Activated CD4-positive, alpha-beta T cell treated with anti-CD3 and anti-CD28 coated beads, Interleukin-2, amount 50 U/mL, for 4 hours (primary cell): Measurements from ENCODE around the gene SLIT3.

Experiments
- DNase-seq, 2 experiments: peaks; one replicate each; pipeline ENCODE4 v3.0.0-alpha.2; 2020

The SLIT3 gene

DNA sequence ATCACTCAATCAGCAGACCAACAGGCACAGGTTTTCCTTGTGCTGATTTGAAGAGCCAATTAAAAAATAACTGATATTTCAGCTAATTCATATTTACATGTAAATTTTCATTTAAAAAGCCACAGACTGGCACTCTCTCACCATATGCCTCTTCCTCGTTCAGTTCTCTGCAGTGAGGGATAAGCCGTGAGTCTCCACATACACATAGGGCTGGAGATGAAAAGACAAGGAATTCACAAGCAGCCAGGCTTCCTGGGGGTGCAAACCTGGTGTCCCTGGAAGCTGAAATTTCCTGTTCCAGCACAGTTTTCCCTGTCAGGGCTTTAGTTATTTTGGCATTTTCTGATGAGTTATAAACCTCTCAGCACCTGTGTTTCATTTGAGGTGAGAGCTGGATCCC, 397.9 kb downstream of the SLIT3 start:
- DNase-seq, result no peak

DNA sequence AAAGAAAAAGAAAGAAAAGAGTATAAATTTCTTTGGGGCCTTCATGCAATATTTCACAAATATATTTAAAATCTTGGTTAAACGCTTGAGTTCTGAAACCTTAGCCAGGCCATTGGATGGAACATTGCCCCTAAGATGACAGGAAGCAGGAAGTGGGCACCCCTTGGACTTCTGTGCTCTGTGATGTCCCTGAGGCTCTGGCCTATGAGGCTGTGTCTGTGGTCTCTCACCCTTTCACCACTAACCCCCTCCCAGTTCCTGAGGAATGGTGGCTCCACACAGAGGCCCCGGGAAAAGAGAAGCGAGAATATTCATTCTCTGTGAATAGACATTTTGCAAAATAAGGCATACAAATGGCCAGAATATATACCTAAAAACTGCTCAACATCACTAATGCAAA, 401.3 kb downstream of the SLIT3 start:
- no peak for DNase-seq

GRCh38 chr5:168899264-168899663, 401.7 kb downstream of the SLIT3 start:
- no peak for DNase-seq

DNA sequence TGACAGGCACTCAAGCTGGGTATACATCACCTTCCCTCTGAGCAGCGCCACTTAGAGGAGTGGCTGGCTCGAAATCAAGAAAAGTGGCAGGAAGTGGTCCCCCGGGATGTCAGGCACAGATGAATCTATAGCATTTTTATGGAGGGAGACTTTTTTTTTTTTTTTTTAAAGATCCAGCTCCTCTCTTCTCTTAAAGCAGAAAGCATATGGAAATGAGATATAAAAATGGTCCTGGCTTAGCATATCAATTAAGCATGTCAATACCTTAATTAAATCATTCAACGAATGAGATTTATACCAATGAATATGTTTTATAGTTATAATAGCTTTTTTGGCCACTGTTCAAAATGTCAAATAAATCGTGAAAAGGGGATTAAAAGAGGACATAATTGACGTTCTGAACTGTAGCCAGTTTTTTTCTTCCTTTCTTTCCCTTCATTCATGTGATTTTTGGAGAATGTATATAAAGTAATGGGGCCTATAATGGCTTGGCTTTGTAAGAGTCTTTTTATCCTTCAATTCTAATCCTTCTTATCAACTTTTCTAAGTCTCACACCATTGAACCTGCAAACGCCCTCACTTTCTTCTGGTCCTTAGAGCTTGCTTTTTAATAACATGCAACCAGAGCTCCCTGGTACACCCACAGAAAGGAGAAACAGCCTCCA, 402.6 kb downstream of the SLIT3 start:
- no peak for DNase-seq

- no peak for DNase-seq
Observed at GRCh38 chr5:168897387-168898122, 403.4 kb downstream of the SLIT3 start.

DNA sequence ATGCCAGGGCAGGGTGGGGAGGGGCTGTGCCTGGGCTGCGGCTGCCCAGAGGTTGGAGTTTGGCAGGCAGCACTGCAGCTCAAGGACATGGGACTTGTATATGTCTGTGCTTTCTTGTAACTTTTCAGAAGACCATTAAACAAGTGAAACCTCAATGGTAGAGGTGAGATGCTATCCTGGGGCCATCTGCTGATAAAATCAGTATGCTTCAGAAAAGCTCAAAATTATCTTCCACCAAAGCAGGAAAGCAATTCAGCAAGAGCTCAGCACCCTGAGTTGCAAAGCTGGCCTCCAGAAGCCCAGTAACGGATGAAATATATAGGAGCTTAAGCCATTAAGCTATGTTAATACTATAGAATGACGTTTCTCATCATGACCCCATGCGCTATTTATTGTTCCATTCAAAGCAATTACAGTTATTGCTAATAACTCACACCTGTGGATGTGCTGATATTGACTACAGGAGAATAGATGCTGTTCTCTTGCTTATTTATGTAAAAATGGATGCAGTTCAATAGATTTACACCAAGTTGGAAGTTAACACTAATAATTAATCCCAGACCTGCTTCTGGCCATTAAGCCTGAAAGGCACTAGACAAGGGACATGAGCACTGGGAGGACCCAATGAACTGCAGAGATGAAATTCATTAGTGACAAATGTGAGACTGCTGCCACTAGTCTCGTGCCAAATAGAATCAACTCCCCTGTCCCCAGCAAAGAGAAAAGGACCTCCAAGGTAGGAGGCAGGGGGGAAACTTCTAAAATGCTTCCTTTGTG, 405.5 kb downstream of the SLIT3 start:
- DNase-seq, result no peak

DNA sequence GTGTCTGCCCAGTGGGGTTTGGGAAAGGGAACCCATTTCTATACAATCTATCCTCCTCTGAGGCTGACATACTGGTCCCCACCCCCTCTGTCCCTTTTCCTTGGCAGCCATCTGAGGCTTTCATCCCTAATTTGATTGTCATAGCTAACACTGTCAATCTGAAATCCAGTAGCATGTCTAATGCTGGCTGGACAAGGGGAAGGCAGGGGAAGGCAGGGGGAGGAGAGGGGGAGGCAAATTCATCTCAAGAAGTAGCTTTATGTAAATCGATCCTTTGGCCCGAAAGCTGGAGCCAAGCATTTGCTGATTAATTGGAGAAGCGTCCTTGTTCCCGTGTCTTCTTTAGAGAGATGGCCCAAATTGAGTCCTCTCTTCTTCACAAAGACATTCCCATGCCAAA, 407.7 kb downstream of the SLIT3 start:
- DNase-seq, result no peak

GRCh38 chr5:168892618-168893186, 408.2 kb downstream of the SLIT3 start:
- DNase-seq, result no peak

DNA sequence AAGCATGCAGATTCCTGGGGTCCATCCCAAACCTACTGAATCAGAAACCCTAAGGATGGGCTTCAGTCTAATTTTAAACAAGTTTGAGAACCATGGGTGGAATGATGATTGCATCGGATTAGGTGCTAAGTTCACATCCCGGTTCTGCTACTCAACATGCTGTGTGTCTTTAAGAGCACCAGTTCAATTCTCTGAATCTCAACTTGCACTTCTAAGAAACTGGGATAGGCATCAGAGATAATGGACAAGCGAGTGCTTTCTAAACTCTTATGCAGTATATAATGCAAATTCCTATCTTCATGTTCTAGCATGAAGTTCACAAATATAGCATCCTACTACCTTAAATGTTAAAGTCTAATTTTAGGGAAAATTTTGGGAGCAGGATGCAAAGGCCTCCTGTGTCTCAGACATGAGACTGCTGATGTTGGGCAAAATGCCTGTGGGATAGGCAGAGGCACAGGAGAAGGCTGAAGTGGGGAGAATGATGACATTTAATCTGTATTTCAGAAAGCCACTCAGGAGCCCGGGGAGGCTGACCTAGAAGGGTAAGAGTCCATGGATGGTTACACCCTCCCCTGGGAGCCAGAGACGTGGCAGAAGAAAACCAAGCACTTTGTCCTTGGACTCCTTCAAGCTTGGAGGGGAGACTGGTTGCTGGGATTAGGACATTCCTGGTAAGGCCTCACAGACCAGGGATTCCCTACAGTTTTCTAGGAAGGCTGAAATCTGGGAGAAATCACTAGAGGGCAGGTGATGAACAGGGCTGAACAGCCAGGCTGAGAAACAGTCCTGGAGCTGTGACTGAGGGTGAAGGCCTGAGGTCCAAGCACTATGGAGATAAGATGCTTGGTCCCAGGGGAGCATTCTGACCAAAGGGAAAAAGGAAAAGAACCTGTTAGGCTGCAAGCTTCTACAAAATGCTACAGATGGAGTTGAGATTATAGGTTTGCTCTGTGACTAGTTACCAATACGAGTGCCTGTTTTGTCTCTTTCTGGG, 409.8 kb downstream of the SLIT3 start:
- DNase-seq, result no peak

- DNase-seq, result no peak
Observed at GRCh38 chr5:168889039-168889438, 411.9 kb downstream of the SLIT3 start.

GRCh38 chr5:168887931-168888330, 413.0 kb downstream of the SLIT3 start:
- no peak for DNase-seq

GRCh38 chr5:168886157-168886556, 414.8 kb downstream of the SLIT3 start:
- no peak for DNase-seq

- no peak for DNase-seq
Observed at GRCh38 chr5:168885324-168886120, 415.4 kb downstream of the SLIT3 start.

GRCh38 chr5:168883991-168884390, 416.9 kb downstream of the SLIT3 start:
- DNase-seq, result no peak

DNA sequence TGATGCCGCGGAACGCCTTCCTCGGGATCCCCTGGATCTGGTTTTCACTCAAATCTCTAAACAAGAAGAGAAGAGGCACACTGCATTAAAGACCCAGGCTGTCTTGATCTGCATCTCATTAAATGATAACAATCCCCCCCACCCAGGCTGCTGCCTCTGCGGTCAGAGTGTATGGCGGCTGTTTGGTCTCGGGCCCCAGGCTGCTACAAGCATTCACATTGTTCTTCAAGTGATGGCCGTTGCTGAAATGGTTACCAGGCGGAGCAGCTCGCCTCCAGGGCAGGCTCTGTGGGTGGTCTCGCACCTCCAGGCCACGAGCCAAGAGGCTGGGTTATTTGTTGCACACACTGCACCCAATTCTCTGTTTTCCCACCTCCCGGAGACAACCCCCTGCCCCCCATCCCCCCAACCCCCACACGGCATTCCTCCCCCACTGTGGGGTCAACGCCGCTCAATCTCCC, 417.6 kb downstream of the SLIT3 start:
- DNase-seq, result no peak

GRCh38 chr5:168882283-168882682, 418.7 kb downstream of the SLIT3 start:
- no peak for DNase-seq

DNA sequence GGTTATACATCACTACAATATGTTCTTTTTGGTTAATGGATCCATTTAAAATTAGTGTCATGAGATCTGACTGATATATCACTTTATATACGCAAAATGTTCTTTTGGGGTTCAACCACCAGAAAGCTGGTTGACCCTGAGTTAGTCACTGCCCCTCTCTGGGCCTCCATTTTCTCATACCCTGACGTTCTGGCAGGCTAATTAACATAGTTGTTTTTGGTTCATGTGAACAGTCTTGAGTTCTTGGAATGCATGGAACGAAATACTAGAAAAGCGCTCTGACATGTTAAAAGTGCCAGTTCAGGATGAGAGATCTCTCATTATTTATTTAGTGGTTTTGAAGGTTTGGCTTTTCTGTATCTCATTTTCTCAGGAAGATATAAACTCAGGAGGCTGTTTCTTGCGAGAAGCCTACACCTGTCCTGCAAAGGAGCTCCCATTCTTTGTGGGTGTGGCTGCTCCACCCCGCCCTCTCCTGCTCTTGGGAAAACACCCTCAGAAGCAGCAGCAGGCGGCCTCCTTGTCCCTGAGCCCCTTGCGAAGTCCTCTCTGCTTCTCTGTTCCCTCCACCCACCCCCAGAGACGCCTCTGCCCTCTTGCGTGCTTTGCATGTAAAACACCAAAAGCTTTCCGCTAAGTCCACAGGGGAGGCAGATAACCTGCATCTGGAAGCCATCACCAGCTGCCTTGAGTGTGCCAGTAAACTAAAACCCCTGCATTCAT, 419.4 kb downstream of the SLIT3 start:
- no peak for DNase-seq

DNA sequence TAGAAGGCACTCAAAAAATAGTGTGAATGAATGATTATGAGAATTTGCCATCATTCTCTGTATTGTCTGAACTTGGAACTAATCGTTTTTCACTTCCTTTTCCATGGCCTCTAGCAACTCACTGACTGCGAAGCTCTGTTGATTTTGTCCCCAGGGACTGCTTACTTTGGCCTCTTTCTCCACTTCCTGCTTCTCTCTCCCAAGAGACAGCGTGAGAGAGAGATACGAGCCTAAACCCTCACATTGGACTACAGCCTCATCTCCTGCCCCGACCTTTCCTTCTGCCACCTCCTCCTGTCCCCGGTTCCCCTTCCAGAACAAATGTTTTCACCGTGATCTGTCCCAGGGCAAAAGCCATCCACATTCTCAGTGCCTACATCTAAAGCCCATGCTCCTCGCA, 421.0 kb downstream of the SLIT3 start:
- DNase-seq, result no peak

- DNase-seq, result no peak
Observed at GRCh38 chr5:168879331-168879730, 421.6 kb downstream of the SLIT3 start.

DNA sequence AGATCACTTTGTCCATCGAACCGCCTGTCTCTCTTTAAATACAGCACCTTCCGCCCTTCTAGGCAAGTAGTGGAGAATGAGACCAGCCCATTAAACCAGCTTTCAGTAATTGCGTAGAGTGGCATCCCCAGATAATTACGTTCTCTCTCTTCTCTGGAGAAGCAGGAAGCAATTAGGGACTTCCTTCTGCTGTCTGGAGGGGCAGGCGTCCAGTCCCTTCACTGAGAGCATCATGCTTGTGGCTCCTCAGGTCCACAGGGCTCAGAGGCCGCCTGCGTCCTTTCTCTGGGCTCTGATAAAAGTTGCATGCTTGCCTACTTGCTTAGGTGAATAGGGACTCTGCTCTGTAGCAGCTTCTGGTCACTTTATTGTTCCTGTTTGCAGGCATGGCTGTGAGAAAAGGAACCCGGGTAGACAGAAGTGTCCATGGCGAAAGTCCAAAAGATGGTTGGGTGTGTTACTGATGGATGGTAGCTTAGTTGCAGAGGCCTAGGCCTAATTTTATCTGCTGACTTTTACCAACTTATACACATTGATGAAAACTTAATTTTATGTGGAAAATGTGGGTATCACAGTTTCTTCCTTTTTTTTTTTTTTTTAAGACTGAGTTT, 422.7 kb downstream of the SLIT3 start:
- DNase-seq, result no peak
